ENCODE measurements around the gene EHHADH.
A peak's percentile ranks its signal among the peaks of the same experiment; 100 is the strongest.

The EHHADH gene

GRCh38 chr3:185225080-185225479 is 28.8 kb downstream of the EHHADH start:
- no peak overlapping the region for H3K4me3 ChIP-seq (ENCODE audit: low read depth, low read length)
- TF ChIP-seq MAX (IDR thresholded peaks at IDR 0.05; ENCODE audit: low read depth, low read length), result no peak
- TF ChIP-seq, protein P1, sequence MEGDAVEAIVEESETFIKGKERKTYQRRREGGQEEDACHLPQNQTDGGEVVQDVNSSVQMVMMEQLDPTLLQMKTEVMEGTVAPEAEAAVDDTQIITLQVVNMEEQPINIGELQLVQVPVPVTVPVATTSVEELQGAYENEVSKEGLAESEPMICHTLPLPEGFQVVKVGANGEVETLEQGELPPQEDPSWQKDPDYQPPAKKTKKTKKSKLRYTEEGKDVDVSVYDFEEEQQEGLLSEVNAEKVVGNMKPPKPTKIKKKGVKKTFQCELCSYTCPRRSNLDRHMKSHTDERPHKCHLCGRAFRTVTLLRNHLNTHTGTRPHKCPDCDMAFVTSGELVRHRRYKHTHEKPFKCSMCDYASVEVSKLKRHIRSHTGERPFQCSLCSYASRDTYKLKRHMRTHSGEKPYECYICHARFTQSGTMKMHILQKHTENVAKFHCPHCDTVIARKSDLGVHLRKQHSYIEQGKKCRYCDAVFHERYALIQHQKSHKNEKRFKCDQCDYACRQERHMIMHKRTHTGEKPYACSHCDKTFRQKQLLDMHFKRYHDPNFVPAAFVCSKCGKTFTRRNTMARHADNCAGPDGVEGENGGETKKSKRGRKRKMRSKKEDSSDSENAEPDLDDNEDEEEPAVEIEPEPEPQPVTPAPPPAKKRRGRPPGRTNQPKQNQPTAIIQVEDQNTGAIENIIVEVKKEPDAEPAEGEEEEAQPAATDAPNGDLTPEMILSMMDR (IDR thresholded peaks at IDR 0.05; ENCODE audit: low read depth, low read length), result no peak
- TF ChIP-seq MYC (IDR thresholded peaks at IDR 0.05; ENCODE audit: low read depth, low read length), result no peak
- no peak for TF ChIP-seq POLR2A (IDR thresholded peaks at IDR 0.05; ENCODE audit: extremely low read depth, insufficient read length)
- DNase-seq (ENCODE audit: low read depth), result no peak

DNA sequence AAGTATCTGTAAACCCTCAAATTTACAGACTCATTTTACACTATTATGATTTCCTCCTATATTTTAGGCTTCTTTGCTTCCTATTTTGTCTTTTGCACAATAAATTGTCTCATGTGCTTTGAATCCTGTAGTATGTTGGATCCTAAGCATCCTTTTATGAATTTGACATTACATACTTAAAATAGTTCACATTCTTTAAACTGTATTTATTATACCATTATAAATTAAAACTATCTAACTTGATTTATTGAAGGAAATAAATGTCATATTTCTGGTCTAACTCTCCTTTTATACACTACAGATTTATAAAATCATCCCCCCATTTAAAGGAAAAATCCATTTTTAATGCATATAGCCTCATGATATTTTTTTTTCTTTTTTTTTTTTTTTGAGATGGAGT is 32.6 kb downstream of the EHHADH start:
- TF ChIP-seq MAX (IDR thresholded peaks at IDR 0.05; ENCODE audit: low read depth, low read length), result no peak
- no peak for TF ChIP-seq MYC (IDR thresholded peaks at IDR 0.05; ENCODE audit: low read depth, low read length)
- TF ChIP-seq, protein P1 (IDR thresholded peaks at IDR 0.05; ENCODE audit: low read depth, low read length), result no peak
- no peak for TF ChIP-seq POLR2A (IDR thresholded peaks at IDR 0.05; ENCODE audit: extremely low read depth, insufficient read length)
- no peak overlapping the region for H3K4me3 ChIP-seq (ENCODE audit: low read depth, low read length)
- no peak for DNase-seq (ENCODE audit: low read depth)

DNA sequence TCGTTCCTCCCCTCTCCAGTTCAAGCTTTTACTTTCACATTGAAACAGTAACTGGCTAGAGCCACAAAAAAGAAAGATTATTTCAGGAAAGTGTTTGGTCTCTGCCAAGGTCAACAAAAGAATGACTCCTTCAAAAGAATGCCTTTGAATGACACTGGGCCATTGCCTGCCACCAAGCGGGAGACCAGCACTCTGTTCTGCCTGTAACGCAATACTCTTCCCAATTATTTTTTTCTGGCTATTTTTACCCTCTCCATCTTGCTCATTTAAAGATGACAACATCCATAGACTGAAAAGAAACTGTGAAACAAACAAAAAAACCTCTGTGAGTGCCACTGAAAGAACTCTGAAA is 37.3 kb downstream of the EHHADH start:
- H3K4me3 ChIP-seq (ENCODE audit: low read depth, low read length), result no peak overlapping the region
- DNase-seq (ENCODE audit: low read depth), result no peak
- TF ChIP-seq POLR2A (IDR thresholded peaks at IDR 0.05; ENCODE audit: extremely low read depth, insufficient read length), result no peak
- no peak for TF ChIP-seq MAX (IDR thresholded peaks at IDR 0.05; ENCODE audit: low read depth, low read length)
- TF ChIP-seq, protein P1 (IDR thresholded peaks at IDR 0.05; ENCODE audit: low read depth, low read length), result no peak
- TF ChIP-seq MYC (IDR thresholded peaks at IDR 0.05; ENCODE audit: low read depth, low read length), result no peak

DNA sequence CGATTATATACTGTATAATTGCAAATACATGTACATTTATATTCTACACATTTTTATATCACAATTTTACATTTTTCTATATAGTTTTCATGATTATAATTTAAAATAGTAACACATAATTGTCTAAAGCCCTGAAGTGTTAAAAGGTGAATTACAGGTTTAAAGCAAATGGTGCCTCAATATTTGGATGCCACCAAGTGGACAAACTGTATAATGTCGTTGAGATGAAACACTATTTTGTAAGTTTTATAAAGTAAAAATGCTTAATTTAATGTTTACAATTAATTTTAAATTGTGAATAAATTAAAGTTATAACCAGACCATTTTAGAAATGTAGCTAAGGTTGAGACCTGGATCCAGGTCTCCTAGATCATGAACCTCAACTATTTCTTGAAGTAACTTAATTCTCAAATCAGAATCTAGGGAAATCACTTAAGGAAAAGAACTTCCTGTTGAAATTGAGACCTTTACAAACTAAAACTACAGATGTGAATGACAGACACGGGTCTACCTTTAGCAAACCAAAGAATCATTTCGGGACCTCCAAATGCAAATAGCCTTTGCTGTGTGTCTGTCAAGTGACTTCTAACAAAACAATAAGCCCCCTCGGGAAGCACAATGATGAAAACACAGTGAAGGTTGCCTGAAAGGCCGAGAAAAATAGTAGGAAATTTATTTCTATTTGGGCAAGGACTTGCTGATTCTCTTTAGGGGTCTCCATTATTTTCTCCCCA is 37.8 kb downstream of the EHHADH start:
- TF ChIP-seq MYC (IDR thresholded peaks at IDR 0.05; ENCODE audit: low read depth, low read length) (no peak), MAX (IDR thresholded peaks at IDR 0.05; ENCODE audit: low read depth, low read length) (no peak), POLR2A (IDR thresholded peaks at IDR 0.05; ENCODE audit: extremely low read depth, insufficient read length) (no peak)
- TF ChIP-seq, protein P1 (IDR thresholded peaks at IDR 0.05; ENCODE audit: low read depth, low read length), result peak; percentile 31
- DNase-seq (ENCODE audit: low read depth), result peak; percentile 16
- no peak overlapping the region for H3K4me3 ChIP-seq (ENCODE audit: low read depth, low read length)

DNA sequence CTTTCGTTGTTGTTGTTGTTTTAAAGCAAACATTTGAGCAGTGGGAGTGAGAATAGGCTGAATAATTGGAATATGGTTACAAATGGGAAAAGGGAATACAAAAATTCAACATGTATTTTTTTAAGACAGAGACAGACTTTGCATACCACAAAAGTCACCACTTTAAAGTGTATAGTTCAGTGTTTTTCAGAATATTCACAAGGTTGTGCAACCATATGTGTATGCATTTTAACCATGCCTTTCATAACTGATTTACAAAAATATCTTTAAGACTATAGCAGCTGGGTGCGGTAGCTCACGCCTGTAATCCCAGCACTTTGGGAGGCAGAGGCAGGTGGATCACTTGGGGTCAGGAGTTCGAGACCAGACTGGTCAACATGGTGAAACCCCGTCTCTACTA is 41.3 kb downstream of the EHHADH start:
- H3K4me3 ChIP-seq (ENCODE audit: low read depth, low read length), result no peak overlapping the region
- TF ChIP-seq, protein P1 (IDR thresholded peaks at IDR 0.05; ENCODE audit: low read depth, low read length), result no peak
- no peak for TF ChIP-seq POLR2A (IDR thresholded peaks at IDR 0.05; ENCODE audit: extremely low read depth, insufficient read length)
- TF ChIP-seq MAX (IDR thresholded peaks at IDR 0.05; ENCODE audit: low read depth, low read length), result no peak
- no peak for TF ChIP-seq MYC (IDR thresholded peaks at IDR 0.05; ENCODE audit: low read depth, low read length)
- no peak for DNase-seq (ENCODE audit: low read depth)
